ENCODE results near the gene BCL2L14.

DNA sequence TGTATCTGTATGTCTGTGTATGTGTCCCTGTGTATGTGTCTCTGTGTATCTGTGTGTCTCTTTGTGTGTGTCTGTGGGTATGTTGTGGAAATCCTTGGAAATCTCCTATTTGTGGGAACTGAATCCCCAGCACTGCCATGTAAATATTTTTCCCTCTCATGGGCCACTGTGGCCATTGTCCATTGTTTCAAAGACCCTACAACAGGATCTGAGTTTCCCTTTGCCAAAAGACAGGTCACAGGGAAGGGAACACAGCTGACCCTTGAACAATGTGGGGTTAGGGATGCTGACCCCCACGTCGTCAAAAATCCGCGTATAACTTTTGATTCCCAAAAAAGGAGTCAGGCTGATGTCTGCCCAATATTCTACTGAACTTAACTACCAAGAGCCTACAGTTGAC is 22.5 kb upstream of the BCL2L14 start:
- TF ChIP-seq, protein P1, sequence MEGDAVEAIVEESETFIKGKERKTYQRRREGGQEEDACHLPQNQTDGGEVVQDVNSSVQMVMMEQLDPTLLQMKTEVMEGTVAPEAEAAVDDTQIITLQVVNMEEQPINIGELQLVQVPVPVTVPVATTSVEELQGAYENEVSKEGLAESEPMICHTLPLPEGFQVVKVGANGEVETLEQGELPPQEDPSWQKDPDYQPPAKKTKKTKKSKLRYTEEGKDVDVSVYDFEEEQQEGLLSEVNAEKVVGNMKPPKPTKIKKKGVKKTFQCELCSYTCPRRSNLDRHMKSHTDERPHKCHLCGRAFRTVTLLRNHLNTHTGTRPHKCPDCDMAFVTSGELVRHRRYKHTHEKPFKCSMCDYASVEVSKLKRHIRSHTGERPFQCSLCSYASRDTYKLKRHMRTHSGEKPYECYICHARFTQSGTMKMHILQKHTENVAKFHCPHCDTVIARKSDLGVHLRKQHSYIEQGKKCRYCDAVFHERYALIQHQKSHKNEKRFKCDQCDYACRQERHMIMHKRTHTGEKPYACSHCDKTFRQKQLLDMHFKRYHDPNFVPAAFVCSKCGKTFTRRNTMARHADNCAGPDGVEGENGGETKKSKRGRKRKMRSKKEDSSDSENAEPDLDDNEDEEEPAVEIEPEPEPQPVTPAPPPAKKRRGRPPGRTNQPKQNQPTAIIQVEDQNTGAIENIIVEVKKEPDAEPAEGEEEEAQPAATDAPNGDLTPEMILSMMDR (IDR thresholded peaks at IDR 0.05), result no peak
- no peak for TF ChIP-seq EZH2 (IDR thresholded peaks at IDR 0.05; ENCODE audit: borderline replicate concordance, insufficient read depth, low read depth, low read length, poor library complexity, severe bottlenecking)

Data from B cell (primary cell).